DMS53 treated with DMSO at 0.1 percent for 48 hours (cell line): ENCODE results near the gene HCFC1.

Experiments
- DNase-seq: peaks from one replicate; lab custom pipeline; 2025; ENCODE audit not compliant: unreplicated experiment; lab: John Stamatoyannopoulos, UW

Gene HCFC1

GRCh38 chrX:153925739-153926551, 45.7 kb downstream of the HCFC1 start, which contains the start of gene ARHGAP4:
Gene ARHGAP4, minus strand, starts transcription at chrX:153926264. Its CDS starts 62 bp downstream, at chrX:153926202.
- no peak for DNase-seq

GRCh38 chrX:153925387-153925738, 46.3 kb downstream of the HCFC1 start:
- no peak for DNase-seq

- DNase-seq, result no peak
These were observed 47.3 kb downstream of the HCFC1 start for GRCh38 chrX:153924149-153924861.

- DNase-seq, result no peak
These were observed 48.4 kb downstream of the HCFC1 start for GRCh38 chrX:153922932-153923857.

- no peak for DNase-seq
These were observed 49.8 kb downstream of the HCFC1 start for GRCh38 chrX:153921511-153922446.

GRCh38 chrX:153921070-153921469, 50.5 kb downstream of the HCFC1 start:
- no peak for DNase-seq

- no peak for DNase-seq
These were observed 51.1 kb downstream of the HCFC1 start for GRCh38 chrX:153920546-153920945.

- DNase-seq, result no peak
These were observed 52.3 kb downstream of the HCFC1 start for GRCh38 chrX:153919281-153919680.

- no peak for DNase-seq
These were observed 53.7 kb downstream of the HCFC1 start for GRCh38 chrX:153917869-153918268.

- no peak for DNase-seq
These were observed 57.9 kb downstream of the HCFC1 start for GRCh38 chrX:153913701-153914100.

- DNase-seq, result no peak
These were observed 58.4 kb downstream of the HCFC1 start for GRCh38 chrX:153913211-153913610.

GRCh38 chrX:153911798-153912197, 59.8 kb downstream of the HCFC1 start:
- DNase-seq, result no peak

- no peak for DNase-seq
These were observed 61.2 kb downstream of the HCFC1 start for GRCh38 chrX:153910446-153910845.

GRCh38 chrX:153909980-153910360, 61.6 kb downstream of the HCFC1 start:
- no peak for DNase-seq

GRCh38 chrX:153909024-153909979, 62.3 kb downstream of the HCFC1 start:
- DNase-seq, result no peak

- DNase-seq, result no peak
These were observed 63.3 kb downstream of the HCFC1 start for GRCh38 chrX:153908219-153908860.

GRCh38 chrX:153907456-153907855, 64.2 kb downstream of the HCFC1 start:
- no peak for DNase-seq

- DNase-seq, result no peak
These were observed 65.3 kb downstream of the HCFC1 start for GRCh38 chrX:153906126-153906917.
